Cardiac septum (tissue), 1 donor: ENCODE measurements around the gene ABCD3. TPM values are rescaled to one million over a fixed set of nuclear protein-coding genes. Genes with fewer than 3 reads are reported as not detected.
"Not testable (repeated sequence)": the region's sequence is repeated elsewhere in the genome, so short reads cannot be mapped to it uniquely, and the experiment has no call there.

Experiments
- DNase-seq: peaks from one replicate; pipeline ENCODE4 v3.0.0-alpha.2; 2020; ENCODE audit warnings: low spot score
- intact Hi-C: fragments of 100-400 bp; cut with DNase I; formaldehyde crosslinking; loops from one replicate; pipeline ENCODE4 v1.14.0; 2022
- total RNA-seq: library from RNA; stranded (reverse); fragmentation: NEBNext Ultra II Directional; extraction: Animal tissue kit (Norgen Biotek cat#: 25700); gene quantifications from one replicate; pipeline ENCODE4 v1.2.1, GENCODE V29; 2021
- donor health status: DM: no; HTN: no; CAD: no.

Gene ABCD3
- total RNA-seq, 1 donor from 2014 or later, result 49.4 TPM

GRCh38 chr1:94444819-94445218 is 26.6 kb downstream of the ABCD3 start:
- DNase-seq, intact Hi-C loops: not testable (repeated sequence)

GRCh38 chr1:94445733-94446132 is 27.5 kb downstream of the ABCD3 start:
- intact Hi-C loops, DNase-seq: not testable (repeated sequence)

GRCh38 chr1:94446177-94446576 is 28.0 kb downstream of the ABCD3 start:
- DNase-seq, intact Hi-C loops: not testable (repeated sequence)

DNA sequence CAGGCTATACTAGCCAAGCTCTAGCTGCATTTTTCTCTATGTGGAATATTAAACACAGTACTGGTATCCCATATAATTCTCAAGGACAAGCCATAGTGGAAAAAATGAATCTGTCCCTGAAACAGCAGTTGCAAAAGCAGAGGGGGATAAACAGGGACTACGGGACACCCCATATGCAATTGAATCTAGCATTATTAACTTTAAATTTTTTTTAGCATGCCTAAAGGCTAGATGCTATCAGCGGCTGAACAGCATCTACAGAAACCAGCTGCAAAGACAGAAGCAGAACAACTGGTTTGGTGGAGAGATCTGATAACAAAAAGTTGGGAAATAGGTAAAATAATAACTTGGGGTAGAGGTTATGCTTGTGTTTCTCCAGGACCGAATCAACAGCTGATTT is 30.6 kb downstream of the ABCD3 start:
- intact Hi-C loops, DNase-seq: not testable (repeated sequence)

GRCh38 chr1:94456736-94457135 is 38.5 kb downstream of the ABCD3 start:
- intact Hi-C loops, result no loop called here
- DNase-seq, result no peak

DNA sequence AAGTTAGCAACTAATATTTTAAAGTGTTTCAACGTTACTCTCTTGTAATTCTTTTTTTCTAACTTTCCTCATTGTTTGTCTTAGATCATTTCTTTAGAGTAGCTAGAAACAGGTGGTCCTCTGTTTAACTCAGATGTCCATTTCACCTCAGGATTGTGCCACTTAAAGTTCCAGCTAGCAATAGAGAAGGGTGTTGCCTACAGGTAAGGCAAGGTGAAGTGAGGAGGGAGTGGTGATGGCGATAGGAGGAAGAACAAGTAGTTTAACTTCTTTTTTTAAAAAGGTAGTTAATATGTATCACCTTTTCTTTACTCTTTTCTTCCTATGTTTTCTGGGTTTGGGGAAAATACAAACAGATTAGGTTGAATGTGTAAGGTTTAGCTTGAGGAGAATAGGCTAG is 44.4 kb downstream of the ABCD3 start:
- DNase-seq, result no peak
- intact Hi-C loops, result loop anchor here (5.0 kb wide), 2 partner anchors 125 to 415 kb away; no protein-coding TSS in a partner anchor

- no peak for DNase-seq
- intact Hi-C loops, result loop anchor here (5.0 kb wide), 2 partner anchors 126 to 416 kb away; no protein-coding TSS in a partner anchor
These were observed 45.0 kb downstream of the ABCD3 start for GRCh38 chr1:94463056-94463764.

- no peak for DNase-seq
- intact Hi-C loops, result loop anchor here (5.0 kb wide), 2 partner anchors 127 to 417 kb away; no protein-coding TSS in a partner anchor
These were observed 45.7 kb downstream of the ABCD3 start for GRCh38 chr1:94463765-94464330.

- intact Hi-C loops, result no loop called here
- DNase-seq, result no peak
These were observed 50.5 kb downstream of the ABCD3 start for GRCh38 chr1:94468708-94469107.

GRCh38 chr1:94471271-94471670 is 53.1 kb downstream of the ABCD3 start:
- no peak for DNase-seq

DNA sequence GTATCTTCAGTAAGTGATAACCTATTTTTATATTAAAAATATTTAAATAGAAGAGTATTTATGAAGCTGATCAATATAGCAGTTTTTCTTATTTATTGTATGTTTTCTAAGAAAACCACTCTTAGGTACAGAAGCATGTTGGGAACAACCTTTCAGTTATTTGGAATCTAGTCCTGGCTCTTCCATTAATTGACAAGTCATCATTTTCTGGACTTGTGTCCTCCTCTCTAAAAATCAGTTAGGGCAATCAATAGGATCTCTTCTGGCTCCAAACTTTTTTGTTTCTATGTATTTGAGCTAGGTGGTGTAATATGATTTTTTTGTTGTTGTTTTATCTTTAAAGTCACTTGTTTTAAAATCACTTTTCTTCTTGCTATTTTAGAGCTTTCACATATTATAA is 57.0 kb downstream of the ABCD3 start:
- intact Hi-C loops, result no loop called here
- no peak for DNase-seq

More at GRCh38 chr1:94471271-94471670, 53.1 kb downstream of the ABCD3 start:
- intact Hi-C loops, result no loop called here

DNA sequence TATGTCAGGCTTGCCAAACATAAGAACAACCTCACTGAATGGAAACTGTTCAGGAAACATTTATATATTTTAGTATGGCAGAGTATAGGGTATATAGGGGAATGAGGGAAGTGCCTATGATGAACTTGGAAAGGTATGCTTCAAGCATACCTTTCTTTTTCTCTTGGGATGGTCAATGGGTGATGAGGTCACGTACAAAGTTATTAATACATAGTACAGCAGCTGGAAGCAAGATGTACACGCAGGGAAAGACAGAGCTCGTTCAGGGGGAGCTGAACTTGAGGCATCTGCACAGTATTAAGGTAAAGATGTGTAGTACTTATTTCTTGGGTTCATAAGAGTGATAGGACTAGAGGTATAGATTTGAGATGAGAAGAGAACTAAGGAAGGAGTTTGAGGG is 61.5 kb downstream of the ABCD3 start:
- intact Hi-C loops, result loop anchor here (5.0 kb wide), 1 partner anchor 43 kb away; no protein-coding TSS in a partner anchor
- DNase-seq, result no peak

DNA sequence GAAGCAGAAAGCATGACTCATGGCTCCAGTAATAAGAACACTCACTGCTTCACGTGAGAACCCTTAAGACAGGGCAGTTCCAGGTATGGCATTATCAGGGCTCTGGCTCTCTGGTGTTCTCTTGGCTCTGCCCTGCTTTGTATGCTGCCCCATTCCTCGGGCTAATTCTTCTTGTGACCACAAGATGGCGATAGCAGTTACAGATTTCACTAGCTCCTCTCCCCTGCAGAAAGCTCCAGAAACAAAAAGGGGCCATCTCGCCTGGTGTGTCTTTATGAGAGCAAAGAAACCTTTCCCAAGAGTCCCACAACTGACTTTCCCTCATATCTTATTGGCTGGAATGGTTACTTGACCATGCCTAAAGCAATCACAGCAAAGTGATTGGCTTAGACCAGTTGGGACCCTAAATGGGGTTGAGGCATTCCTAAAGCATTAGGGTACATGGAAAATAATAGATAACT is 63.3 kb downstream of the ABCD3 start:
- DNase-seq, result no peak
- intact Hi-C loops, result loop anchor here (1.0 to 5.0 kb wide), 2 partner anchors 41 to 324 kb away; no protein-coding TSS in a partner anchor

GRCh38 chr1:94486990-94487389 is 68.8 kb downstream of the ABCD3 start:
- no peak for DNase-seq
- intact Hi-C loops, result no loop called here

DNA sequence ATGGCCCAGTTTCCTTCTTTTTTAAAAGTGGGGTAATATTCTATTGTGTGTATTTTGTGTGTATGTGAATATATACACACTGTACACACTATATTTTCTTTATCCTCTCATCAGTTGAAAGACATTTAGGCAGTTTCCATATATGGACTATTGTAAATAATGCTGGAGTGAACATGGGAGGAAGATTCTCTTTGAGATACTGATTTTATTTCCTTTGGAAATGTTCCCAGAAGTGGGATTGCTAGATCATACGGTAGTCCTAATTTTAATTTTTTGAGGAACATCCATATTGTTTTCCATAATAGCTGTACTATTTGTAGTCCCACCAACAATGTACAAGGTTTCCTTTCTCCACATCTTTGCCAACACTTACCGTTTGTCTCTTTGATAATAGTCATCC is 72.4 kb downstream of the ABCD3 start:
- no peak for DNase-seq
- intact Hi-C loops, result no loop called here

DNA sequence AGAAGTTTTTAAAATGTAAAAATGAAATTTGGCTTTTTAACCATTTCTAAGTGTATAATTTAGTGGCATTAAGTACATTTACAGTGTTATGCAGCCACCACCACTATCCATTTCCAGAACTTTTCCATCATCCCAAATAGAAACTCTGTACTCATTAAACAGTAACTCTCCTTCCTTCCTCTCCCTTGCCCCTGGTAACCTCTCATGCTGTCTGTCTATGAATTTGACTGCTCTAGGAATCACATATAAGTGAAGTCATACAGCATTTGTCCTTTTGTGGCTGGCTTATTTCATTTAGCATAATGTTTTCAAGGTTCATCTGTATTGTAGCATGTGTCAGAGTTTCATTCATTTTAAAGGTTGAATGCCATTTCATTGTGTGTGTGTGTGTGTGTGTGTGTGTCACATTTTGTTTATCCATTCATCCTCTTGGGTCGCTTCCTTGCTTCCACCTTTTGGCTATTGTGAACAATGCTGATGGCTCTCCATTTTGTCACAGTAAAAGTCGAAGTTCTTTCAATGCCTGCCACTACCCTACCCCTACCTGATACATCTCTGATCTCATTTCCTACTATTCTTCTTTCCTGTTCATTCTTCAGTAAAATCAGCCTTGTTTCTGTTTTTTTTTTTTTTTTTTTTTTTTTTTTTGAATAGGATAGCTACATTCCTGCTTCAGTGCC is 78.0 kb downstream of the ABCD3 start:
- intact Hi-C loops, result no loop called here
- DNase-seq, result no peak

DNA sequence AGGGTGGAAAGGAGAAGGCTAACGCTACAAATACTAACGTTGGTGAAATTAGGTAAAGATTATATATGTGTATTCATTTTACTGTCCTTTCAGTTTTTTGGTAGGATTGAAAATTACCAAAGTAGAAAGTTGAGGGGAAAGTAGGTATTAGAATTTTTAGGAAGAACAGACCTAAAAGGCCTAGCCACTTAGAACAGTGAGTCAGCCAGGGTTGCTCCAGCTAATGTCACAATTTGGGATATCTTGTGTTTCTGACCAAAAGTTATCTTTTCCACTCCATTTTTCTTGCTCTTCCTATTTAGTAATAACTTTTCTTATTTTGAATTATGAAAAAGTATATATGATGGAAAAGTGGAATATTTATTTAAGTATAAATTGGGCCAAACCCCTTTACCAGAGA is 83.2 kb downstream of the ABCD3 start:
- intact Hi-C loops, result no loop called here
- DNase-seq, result no peak

GRCh38 chr1:94501935-94502334 is 83.7 kb downstream of the ABCD3 start:
- intact Hi-C loops, result no loop called here
- DNase-seq, result no peak

DNA sequence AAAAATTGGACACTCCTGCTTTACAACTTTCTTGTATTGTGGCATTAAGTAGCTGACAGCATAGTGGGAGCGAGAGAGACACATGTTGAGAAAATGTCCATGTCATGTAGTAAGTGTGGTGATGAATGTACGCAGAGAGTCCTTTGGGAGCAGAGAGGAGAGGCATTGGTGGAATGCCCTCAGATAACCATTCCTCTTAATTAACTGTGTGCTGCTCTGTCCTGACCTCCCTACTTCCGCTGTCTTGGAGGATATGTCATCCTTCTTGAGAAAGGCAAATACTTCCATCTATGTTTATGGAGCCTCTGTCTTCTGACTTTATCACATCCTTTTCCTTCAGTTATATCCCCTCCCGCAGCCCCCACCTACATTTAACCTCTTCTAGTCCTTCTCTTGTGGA is 85.0 kb downstream of the ABCD3 start:
- intact Hi-C loops, result no loop called here
- DNase-seq, result no peak

DNA sequence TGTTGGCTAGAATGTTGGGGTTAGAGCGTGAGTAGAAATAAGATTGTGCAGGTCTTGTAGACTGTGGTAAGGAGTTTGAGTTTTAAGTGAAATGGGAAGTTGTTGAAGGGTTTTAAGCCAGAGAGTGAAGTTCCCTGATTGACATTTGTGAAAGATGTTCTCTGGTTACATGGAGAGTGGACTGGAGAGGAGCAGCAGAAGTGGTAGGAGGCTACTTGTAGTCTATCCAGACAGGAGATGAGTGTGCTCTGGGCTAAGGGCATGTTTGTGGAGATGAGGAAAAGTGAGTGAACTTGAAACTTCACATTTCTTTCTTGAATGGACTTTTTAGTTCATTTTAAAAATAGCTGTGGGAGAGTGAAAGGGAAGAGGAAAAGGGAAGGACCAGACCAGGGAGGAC is 86.4 kb downstream of the ABCD3 start:
- DNase-seq, result no peak
- intact Hi-C loops, result no loop called here
